GM12865 (cell line): ENCODE data around the gene IQCK.
A peak's percentile ranks its signal among the peaks of the same experiment; 100 is the strongest.
"Not testable (repeated sequence)": the region's sequence is repeated elsewhere in the genome, so short reads cannot be mapped to it uniquely, and the experiment has no call there.

ENCODE experiments used
- DNase-seq: peaks from one replicate; pipeline ENCODE4 v3.0.0; 2010; ENCODE audit warnings: low read depth
- H3K4me3 ChIP-seq: 2 replicates; pipeline ENCODE4 v1.5.1; 2011; ENCODE audit warnings: mild to moderate bottlenecking, low read depth, low read length, control low read depth
- TF ChIP-seq, protein P1 (sequence below): IDR thresholded peaks from 2 replicates; pipeline ENCODE4 v1.5.1; 2011; ENCODE audit warnings: low read length, control low read depth, low read depth, inconsistent platforms; ENCODE audit not compliant: insufficient read depth; ENCODE audit errors: missing control alignments

IQCK gene

DNA sequence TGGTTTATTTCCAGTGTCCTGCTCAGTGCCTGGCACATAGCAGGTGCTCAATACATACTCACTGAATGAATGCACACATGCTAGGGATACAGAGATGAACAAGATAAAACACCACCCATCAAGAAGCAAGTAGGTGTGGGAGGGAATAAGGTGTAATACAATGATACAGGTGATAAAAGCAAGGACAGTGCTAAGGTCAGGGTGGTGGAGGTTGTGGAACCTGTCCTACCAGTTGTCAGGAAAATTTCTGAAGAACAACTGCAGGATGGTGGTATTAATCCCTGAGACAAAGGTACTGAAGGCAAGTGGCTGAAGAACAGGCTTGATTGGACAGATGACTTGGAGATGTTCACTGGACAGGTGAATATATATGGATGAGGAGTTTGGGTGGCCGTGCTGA lies 1.9 kb upstream of the IQCK start:
- TF ChIP-seq, protein P1, sequence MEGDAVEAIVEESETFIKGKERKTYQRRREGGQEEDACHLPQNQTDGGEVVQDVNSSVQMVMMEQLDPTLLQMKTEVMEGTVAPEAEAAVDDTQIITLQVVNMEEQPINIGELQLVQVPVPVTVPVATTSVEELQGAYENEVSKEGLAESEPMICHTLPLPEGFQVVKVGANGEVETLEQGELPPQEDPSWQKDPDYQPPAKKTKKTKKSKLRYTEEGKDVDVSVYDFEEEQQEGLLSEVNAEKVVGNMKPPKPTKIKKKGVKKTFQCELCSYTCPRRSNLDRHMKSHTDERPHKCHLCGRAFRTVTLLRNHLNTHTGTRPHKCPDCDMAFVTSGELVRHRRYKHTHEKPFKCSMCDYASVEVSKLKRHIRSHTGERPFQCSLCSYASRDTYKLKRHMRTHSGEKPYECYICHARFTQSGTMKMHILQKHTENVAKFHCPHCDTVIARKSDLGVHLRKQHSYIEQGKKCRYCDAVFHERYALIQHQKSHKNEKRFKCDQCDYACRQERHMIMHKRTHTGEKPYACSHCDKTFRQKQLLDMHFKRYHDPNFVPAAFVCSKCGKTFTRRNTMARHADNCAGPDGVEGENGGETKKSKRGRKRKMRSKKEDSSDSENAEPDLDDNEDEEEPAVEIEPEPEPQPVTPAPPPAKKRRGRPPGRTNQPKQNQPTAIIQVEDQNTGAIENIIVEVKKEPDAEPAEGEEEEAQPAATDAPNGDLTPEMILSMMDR: no peak
- no peak overlapping the region for H3K4me3 ChIP-seq
- no peak for DNase-seq

DNA sequence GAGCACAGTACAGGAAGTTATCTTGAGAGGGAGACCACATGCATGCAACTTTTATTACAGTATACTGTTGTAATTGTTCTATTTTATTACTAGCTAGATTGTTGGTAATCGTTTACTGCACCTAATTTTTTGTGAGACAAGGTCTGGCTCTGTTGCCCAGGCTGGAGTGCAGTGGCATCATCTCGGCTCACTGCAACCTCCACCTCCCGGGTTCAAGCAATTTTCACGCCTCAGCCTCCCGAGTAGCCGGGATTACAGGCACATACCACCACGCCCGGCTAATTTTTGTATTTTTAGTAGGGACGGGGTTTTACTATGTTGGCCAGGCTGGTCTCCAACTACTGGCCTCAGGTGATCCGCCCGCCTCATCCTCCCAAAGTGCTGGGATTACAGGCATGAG lies 1.3 kb upstream of the IQCK start:
- not testable (repeated sequence) for DNase-seq
- peak overlapping the region; percentile 98 for H3K4me3 ChIP-seq

DNA sequence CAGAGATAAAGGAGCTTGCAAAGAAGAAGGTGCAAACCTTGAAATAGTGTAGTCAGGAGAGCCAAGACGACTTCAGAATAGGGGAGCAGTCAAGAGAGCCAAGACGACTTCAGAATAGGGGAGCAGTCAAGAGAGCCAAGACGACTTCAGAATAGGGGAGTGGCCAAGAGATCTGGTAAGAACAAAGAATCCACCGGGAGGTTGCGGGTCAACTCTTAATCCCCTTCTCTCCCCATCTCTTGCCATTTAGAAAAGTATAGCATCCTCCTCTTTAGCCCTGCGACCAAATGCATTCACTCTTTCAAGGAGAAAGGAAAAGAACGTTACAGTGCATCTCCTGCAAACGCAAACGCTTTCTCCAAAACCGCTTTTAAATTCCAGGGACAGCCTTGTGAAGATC lies 757 bp upstream of the IQCK start:
- TF ChIP-seq, protein P1: no peak
- peak overlapping the region; percentile 98 for H3K4me3 ChIP-seq
- peak; percentile 23 for DNase-seq

DNA sequence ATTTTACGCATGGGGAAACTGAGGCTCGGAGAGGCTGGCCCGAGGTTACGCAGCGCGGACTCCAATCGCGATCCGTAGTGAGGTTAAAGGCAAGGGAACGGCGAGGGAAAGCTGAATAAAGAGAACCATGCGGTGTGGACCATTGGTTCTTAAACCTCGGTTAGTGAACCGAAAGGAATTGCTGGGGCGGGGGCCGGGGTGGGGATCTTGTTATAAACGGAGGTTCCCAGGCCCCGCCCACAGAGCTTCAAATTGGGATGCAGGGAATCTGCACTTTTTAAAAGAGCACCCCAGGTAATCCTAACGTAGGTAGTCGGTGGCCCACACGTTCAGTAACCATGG lies 524 bp downstream of the IQCK start:
- TF ChIP-seq, protein P1: no peak
- DNase-seq: no peak
- H3K4me3 ChIP-seq: peak overlapping the region; percentile 98

DNA sequence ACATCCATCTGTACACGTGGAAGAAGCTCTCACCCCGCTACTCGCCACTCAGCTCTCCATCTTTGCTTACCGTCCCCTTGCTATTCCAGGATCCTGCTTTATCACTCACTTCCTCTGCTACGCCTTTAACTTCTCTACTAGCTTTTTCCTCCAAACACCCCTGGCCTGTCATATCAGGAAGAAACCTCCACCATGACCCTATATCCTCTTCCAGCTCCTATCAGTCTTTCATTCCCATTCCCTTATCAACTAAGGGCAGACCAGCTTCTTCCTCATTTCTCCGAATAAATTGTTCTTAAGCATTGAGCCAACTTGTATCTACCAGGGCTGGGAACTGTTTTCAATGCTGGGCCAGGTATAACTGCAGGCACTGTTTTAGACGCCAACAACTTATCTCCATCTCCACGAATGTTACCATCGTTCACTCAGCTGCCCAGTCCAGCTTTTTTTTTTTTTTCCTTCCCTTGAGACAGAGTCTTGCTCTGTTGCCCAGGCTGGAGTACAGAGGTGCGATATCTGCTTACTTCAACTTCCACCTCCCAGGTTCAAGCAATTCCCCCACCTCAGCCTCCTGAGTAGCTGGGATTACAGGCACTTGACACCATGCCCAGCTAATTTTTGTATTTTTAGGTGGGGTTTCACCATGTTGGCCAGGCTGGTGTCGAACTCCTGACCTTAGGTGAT lies 4.3 kb downstream of the IQCK start:
- no peak overlapping the region for H3K4me3 ChIP-seq
- TF ChIP-seq, protein P1: no peak
- no peak for DNase-seq

DNA sequence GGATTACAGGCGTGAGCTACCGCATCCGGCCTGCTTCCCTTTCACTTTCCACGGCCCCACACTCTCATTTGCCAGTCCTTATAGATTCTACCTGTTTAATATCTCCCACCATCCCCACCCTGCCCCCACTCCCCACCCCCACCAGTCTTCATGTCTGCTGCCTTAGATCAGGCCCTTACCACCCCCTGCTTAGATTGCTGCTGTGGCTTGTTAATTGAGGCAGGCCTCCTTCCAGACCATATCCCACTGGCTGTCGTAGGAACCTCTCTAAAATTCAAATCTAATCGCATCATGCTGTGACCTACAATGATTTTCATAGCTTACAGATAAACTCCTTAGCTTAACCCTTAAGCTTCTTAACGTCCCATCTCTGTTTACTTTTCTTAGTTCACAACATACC lies 4.9 kb downstream of the IQCK start:
- no peak for DNase-seq
- TF ChIP-seq, protein P1: no peak
- no peak overlapping the region for H3K4me3 ChIP-seq

DNA sequence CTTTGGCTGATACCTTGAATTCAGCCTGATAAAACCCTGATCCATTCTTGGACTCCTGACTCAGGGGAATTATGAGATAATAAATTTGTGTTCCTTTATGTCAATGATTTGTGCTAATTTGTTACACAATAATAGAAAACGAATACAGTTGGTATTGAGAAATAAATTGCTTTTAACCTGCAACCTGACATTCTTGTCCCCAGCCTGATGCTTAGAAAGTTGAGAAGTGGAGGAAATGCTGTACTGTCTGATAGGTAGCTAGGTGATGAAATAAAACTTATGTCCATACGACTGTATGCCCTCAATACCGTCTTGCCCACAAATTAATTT lies 10.5 kb downstream of the IQCK start:
- no peak for DNase-seq
- TF ChIP-seq, protein P1: no peak
- no peak overlapping the region for H3K4me3 ChIP-seq
